RWPE2 (cell line): ENCODE results near the gene CALD1.

Experiments
- ATAC-seq: fragments of 200-7000 bp; cut with Tn5 transposase; 3 replicates; pipeline ENCODE4 v1.9.1; 2021; ENCODE audit warnings: low read depth
- DNase-seq: peaks from one replicate; pipeline ENCODE4 v3.0.0-alpha.2; 2020; ENCODE audit warnings: low spot score
- H3K27ac ChIP-seq: fragments of 450-650 bp; 2 replicates; pipeline ENCODE4 v1.5.1; 2017; ENCODE audit warnings: mild to moderate bottlenecking; ENCODE audit not compliant: poor library complexity, severe bottlenecking
- H3K27me3 ChIP-seq: fragments of 250-450 bp; sonication (Bioruptor Pico); 2 replicates; pipeline ENCODE4 v1.5.1; 2021; ENCODE audit warnings: mild to moderate bottlenecking, moderate library complexity; ENCODE audit not compliant: insufficient read depth, poor library complexity, severe bottlenecking
- H3K36me3 ChIP-seq: fragments of 250-450 bp; sonication (Bioruptor Pico); 2 replicates; pipeline ENCODE4 v1.5.1; 2020; ENCODE audit warnings: low read depth, mild to moderate bottlenecking, moderate library complexity
- H3K4me1 ChIP-seq: fragments of 250-450 bp; sonication (Bioruptor Pico); 2 replicates; pipeline ENCODE4 v1.5.1; 2021; ENCODE audit warnings: mild to moderate bottlenecking, moderate library complexity; ENCODE audit not compliant: insufficient read depth, poor library complexity, severe bottlenecking
- H3K4me3 ChIP-seq: fragments of 250-450 bp; sonication (Bioruptor Pico); 2 replicates; pipeline ENCODE4 v1.5.1; 2021; ENCODE audit warnings: mild to moderate bottlenecking, moderate library complexity; ENCODE audit not compliant: severe bottlenecking
- H3K9me3 ChIP-seq: fragments of 250-450 bp; sonication (Bioruptor Pico); 2 replicates; pipeline ENCODE4 v1.5.1; 2021; ENCODE audit warnings: mild to moderate bottlenecking, moderate library complexity; ENCODE audit not compliant: severe bottlenecking
- TF ChIP-seq, protein P1 (sequence below): fragments of 450-650 bp; IDR thresholded peaks from one replicate; pipeline ENCODE4 v1.5.1; 2017; ENCODE audit warnings: mild to moderate bottlenecking, moderate library complexity; ENCODE audit not compliant: poor library complexity, severe bottlenecking

CALD1 gene

DNA sequence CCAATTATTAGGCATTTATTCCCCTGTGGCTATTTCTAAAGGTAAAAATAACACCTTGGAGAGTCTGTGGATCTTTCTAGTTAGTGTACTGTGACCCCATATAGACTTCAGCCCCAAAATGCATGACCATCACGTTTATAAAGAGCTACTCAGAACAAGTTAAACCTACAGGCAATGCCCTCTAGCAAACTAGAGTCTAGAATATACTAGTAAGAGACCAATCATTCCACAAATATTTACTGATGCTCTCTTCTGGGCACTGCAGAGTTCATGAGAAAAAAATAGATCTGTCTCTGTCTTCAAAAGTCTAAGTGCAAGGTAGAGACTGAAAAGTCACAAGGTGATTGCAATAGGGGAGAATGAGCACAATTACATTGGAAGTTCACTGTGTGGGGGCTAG, 20.5 kb upstream of the CALD1 start:
- TF ChIP-seq, protein P1, sequence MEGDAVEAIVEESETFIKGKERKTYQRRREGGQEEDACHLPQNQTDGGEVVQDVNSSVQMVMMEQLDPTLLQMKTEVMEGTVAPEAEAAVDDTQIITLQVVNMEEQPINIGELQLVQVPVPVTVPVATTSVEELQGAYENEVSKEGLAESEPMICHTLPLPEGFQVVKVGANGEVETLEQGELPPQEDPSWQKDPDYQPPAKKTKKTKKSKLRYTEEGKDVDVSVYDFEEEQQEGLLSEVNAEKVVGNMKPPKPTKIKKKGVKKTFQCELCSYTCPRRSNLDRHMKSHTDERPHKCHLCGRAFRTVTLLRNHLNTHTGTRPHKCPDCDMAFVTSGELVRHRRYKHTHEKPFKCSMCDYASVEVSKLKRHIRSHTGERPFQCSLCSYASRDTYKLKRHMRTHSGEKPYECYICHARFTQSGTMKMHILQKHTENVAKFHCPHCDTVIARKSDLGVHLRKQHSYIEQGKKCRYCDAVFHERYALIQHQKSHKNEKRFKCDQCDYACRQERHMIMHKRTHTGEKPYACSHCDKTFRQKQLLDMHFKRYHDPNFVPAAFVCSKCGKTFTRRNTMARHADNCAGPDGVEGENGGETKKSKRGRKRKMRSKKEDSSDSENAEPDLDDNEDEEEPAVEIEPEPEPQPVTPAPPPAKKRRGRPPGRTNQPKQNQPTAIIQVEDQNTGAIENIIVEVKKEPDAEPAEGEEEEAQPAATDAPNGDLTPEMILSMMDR = no peak
- no peaks in the 10 kb centered on the region for H3K9me3 ChIP-seq
- ATAC-seq = no peak
- no peak overlapping the region for H3K27ac ChIP-seq
- H3K4me3 ChIP-seq = no peak overlapping the region
- H3K4me1 ChIP-seq = no peaks in the 10 kb centered on the region
- no peaks in the 10 kb centered on the region for H3K27me3 ChIP-seq
- H3K36me3 ChIP-seq = no peaks in the 10 kb centered on the region
- no peak for DNase-seq

DNA sequence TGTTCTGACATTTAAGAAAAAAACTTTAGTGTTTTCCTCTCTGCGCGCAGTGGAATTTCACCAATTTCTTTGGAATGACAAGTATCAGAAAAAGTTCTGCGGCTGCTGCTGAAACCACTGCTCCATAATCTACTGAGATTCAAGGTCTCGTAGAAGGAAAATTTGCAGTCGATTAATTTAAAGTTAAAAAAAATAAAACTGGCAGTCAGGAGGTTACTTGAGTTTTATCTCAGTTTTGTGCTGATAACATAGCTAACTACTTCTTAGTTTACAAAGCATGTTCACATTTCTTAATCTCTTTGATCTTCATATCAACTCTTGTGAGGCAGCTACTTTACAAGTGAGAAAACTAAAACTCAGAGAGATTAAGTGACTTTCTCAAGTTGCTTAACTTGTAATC, 18.2 kb upstream of the CALD1 start:
- H3K4me1 ChIP-seq = no peaks in the 10 kb centered on the region
- TF ChIP-seq, protein P1 = no peak

DNA sequence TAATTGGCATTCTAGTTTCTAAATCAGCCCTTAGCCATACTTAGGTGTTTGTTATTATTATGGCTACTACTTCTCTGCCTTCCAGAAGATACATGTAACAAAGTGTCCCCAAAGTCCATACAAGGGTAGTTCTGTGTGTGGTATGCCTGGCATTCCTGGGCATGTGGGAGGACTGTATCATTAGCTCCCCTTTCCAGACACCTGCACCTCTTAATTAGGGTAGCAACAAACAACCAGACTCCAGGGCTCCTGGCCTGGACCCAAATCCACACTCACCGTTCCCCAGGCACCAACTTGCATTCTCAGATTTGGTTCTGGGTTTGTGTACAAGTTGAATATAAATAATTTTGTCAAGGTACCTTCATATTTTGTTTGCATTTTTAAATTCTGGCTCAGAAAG, 15.5 kb upstream of the CALD1 start:
- ATAC-seq = no peak
- Histone ChIP-seq H3K36me3 (no peaks in the 10 kb centered on the region), H3K4me3 (no peak overlapping the region), H3K9me3 (no peaks in the 10 kb centered on the region), H3K27me3 (no peaks in the 10 kb centered on the region), H3K4me1 (peaks cover 6% of the 10 kb centered on the region), H3K27ac (no peak overlapping the region)
- TF ChIP-seq, protein P1 = no peak
- no peak for DNase-seq

More for the DNA sequence above, 18.2 kb upstream of the CALD1 start:
- H3K27ac ChIP-seq = no peak overlapping the region
- no peaks in the 10 kb centered on the region for H3K27me3 ChIP-seq
- H3K9me3 ChIP-seq = no peaks in the 10 kb centered on the region
- DNase-seq (no peak), ATAC-seq (no peak)
- H3K4me3 ChIP-seq = no peak overlapping the region
- no peaks in the 10 kb centered on the region for H3K36me3 ChIP-seq

DNA sequence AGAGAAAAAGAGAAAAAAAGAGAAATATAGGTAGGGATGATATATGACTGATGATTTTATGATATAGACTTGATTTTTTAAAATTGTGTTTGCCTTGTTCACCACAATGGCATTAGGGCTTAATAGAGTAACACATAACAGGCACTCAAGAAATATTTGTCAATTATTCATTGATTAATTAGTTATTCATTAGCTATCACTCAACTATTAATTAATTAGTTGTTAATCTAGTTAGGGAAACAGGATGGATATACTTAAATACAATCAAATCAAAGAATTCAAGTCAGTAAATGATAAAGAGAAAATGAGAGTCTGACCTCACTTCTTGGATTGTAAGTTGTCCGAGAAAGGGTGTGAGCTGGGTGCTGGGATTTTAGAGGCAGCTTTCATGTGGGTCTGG, 15.1 kb upstream of the CALD1 start:
- H3K4me1 ChIP-seq = peaks cover 6% of the 10 kb centered on the region
- no peaks in the 10 kb centered on the region for H3K36me3 ChIP-seq
- TF ChIP-seq, protein P1 = no peak
- no peak overlapping the region for H3K27ac ChIP-seq
- H3K9me3 ChIP-seq = no peaks in the 10 kb centered on the region
- H3K4me3 ChIP-seq = no peak overlapping the region
- H3K27me3 ChIP-seq = no peaks in the 10 kb centered on the region
- no peak for ATAC-seq
- DNase-seq = no peak

DNA sequence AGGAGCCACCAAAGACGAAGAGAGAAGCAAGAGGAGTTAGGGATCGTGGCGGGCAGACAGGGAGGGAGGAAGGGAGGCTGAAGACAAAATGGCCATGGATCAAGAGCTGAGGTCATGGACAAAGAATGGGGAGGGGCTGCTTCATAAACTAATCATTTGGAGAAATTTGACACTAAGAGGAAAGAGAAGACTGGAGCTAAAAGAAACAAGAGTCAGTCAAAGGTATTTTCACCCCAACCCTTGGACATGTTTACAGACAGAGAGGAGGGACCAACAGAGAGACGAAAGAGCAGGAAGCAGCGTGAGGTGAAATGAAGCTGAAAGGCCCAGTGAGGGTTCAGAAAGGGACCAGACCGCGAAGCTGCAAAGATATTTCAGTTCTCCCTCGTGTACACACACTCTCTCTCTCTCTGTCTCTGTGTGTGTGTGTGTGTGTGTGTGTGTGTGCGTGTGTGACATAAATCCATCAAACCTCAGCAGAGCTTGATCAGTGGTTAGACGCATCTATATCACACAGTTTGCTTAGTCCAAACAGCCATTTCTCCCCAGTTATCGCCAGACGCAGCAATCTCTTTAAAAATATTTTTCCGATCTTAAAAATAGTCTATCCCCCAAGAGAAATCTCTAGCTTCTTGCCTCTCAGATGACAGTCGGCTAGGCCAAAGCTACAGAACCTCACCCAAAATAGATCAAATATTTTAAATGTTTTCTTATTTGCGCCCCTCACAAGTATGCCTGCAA, 12.5 kb upstream of the CALD1 start:
- H3K4me1 ChIP-seq = peaks cover 13% of the 10 kb centered on the region
- DNase-seq (no peak), ATAC-seq (peak; percentile 60)
- no peaks in the 10 kb centered on the region for H3K9me3 ChIP-seq
- H3K27ac ChIP-seq = no peak overlapping the region
- H3K4me3 ChIP-seq = no peak overlapping the region
- no peaks in the 10 kb centered on the region for H3K27me3 ChIP-seq
- H3K36me3 ChIP-seq = no peaks in the 10 kb centered on the region
- TF ChIP-seq, protein P1 = no peak
